HepG2 (cell line): Measurements from ENCODE around the gene NUBP2. TPM values are rescaled to one million over a fixed set of nuclear protein-coding genes. Genes with fewer than 3 reads are reported as not detected.

Experiments used
- AFF4 ChIP-seq: sonication (generic); formaldehyde crosslinking; IDR thresholded peaks from 2 replicates; pipeline ENCODE4 v1.4.0; 2020; ENCODE audit warnings: missing genetic modification reagents
- CCDC6 ChIP-seq: sonication (generic); formaldehyde crosslinking; IDR thresholded peaks from 2 replicates; pipeline ENCODE4 v1.8.1; 2022; ENCODE audit warnings: mild to moderate bottlenecking, missing genetic modification reagents, moderate library complexity
- GATAD2A ChIP-seq: IDR thresholded peaks from 2 replicates; pipeline ENCODE4 v1.6.1; 2016
- HMG20A ChIP-seq: IDR thresholded peaks from 2 replicates; pipeline ENCODE4 v1.6.1; 2016; ENCODE audit warnings: borderline replicate concordance
- LBX2 ChIP-seq: sonication (generic); formaldehyde crosslinking; IDR thresholded peaks from 2 replicates; pipeline ENCODE4 v1.5.0; 2020; ENCODE audit warnings: missing genetic modification reagents, mild to moderate bottlenecking, borderline replicate concordance
- PHF5A ChIP-seq: IDR thresholded peaks from one replicate; pipeline ENCODE4 v1.6.1; 2018; ENCODE audit warnings: low read depth, missing genetic modification reagents; ENCODE audit not compliant: unreplicated experiment
- TGIF2 ChIP-seq: IDR thresholded peaks from 2 replicates; pipeline ENCODE4 v1.6.1; 2016; ENCODE audit warnings: control low read depth, missing compliant biosample characterization
- TRIM22 ChIP-seq: fragments of 450-650 bp; IDR thresholded peaks from 2 replicates; pipeline ENCODE4 v1.6.1; 2017
- ZBTB10 ChIP-seq: sonication (generic); formaldehyde crosslinking; IDR thresholded peaks from 2 replicates; pipeline ENCODE4 v1.4.0; 2020; ENCODE audit warnings: missing genetic modification reagents, borderline replicate concordance
- ZNF263 ChIP-seq: sonication (generic); formaldehyde crosslinking; IDR thresholded peaks from 2 replicates; pipeline ENCODE4 v1.4.0; 2020; ENCODE audit warnings: missing genetic modification reagents
- ZNF350 ChIP-seq: sonication (generic); formaldehyde crosslinking; IDR thresholded peaks from 2 replicates; pipeline ENCODE4 v1.4.0; 2020; ENCODE audit warnings: mild to moderate bottlenecking, low read depth, missing genetic modification reagents, borderline replicate concordance
- ZNF557 ChIP-seq: sonication (generic); formaldehyde crosslinking; IDR thresholded peaks from 2 replicates; pipeline ENCODE4 v1.4.0; 2020; ENCODE audit warnings: missing genetic modification reagents
- ZNF558 ChIP-seq: sonication (generic); formaldehyde crosslinking; IDR thresholded peaks from 2 replicates; pipeline ENCODE4 v1.9.0; 2022; ENCODE audit warnings: mild to moderate bottlenecking, missing genetic modification reagents, borderline replicate concordance
- ZNF761 ChIP-seq: sonication (generic); formaldehyde crosslinking; conservative IDR thresholded peaks from 2 replicates; pipeline ENCODE4 v1.4.0; 2020; ENCODE audit warnings: mild to moderate bottlenecking, missing genetic modification reagents
- polyA plus RNA-seq, 8 experiments: library from polyadenylated mRNA; depleted of rRNA in 3 of 8; stranded (reverse) in 7 of 8; unstranded in 1 of 8; fragments of >200 nt; fragmentation: Illumina TruSeq in 4 of 8; extraction: Trizol in 4 of 8; gene quantifications; 2 replicates each; pipeline versions ENCODE4 v1.2.1 to v1.2.3, GENCODE V29; 2011 to 2016; ENCODE audit warnings: low read depth in 4 of 8, missing spikeins in 1 of 8, mixed read lengths in 1 of 8; ENCODE audit not compliant: insufficient read depth in 1 of 8
- total RNA-seq, 5 experiments: library from RNA; depleted of rRNA; stranded (reverse); fragments of >200 nt; fragmentation: Illumina TruSeq; extraction: Trizol; gene quantifications; 2 replicates each; pipeline ENCODE4 v1.2.3, GENCODE V29; 2016; ENCODE audit warnings: low read depth in 1 of 5

The NUBP2 gene
- total and polyA plus RNA-seq, 2 of the 13 experiments (the other 11 are each of a cell fraction or from before 2014, with no cell fraction given) = 25.7 to 61.5 TPM

- TF ChIP-seq AFF4 (CRISPR knock-in tag) = no peak
- TF ChIP-seq ZNF263 = peak; percentile 81
- TF ChIP-seq ZNF350 (CRISPR knock-in tag) = peak; percentile 60; the same call in 1 of the 2 replicates
- TF ChIP-seq ZNF761 (CRISPR knock-in tag) = no peak
- TF ChIP-seq CCDC6 (CRISPR knock-in tag) = no peak
- TF ChIP-seq GATAD2A (CRISPR knock-in tag) = peak; percentile 88
- TF ChIP-seq PHF5A (CRISPR knock-in tag) = no peak
- no peak for TF ChIP-seq ZNF558
- TF ChIP-seq TGIF2 (CRISPR knock-in tag) = 0 out of 2 replicates have a peak, but pooled peaks have one; percentile 16
- no peak for TF ChIP-seq ZBTB10 (CRISPR knock-in tag)
- TF ChIP-seq ZNF557 (CRISPR knock-in tag) = 0 out of 2 replicates have a peak, but pooled peaks have one; percentile 22
- TF ChIP-seq HMG20A (CRISPR knock-in tag) = peak; percentile 64; the same call in 1 of the 2 replicates
- TF ChIP-seq TRIM22 = no peak
- no peak for TF ChIP-seq LBX2 (CRISPR knock-in tag)
Measured at GRCh38 chr16:1828645-1829410, 46.1 kb downstream of the NUBP2 start (continued).
